Stimulated activated naive CD8-positive, alpha-beta T cell treated with anti-CD3 and anti-CD28 coated beads, Interleukin-15, amount 100 ng/mL, for 72 hours (primary cell): ENCODE results near the gene VEZF1.

Experiments used
- ATAC-seq: fragments of 150-1000 bp; cut with Tn5 transposase; 2 replicates; pipeline ENCODE4 v1.10.0; 2021; ENCODE audit warnings: mild to moderate bottlenecking, moderate library complexity
- DNase-seq, 2 donors: peaks; one replicate each; pipeline ENCODE4 v3.0.0; 2021 to 2022
- H3K27ac Mint-ChIP-seq, 2 donors: one replicate each; pipeline ENCODE4 v1.8.0; 2022; ENCODE audit warnings: mild to moderate bottlenecking in 2 of 2, mixed read lengths in 2 of 2, moderate library complexity in 2 of 2
- H3K27me3 Mint-ChIP-seq: one replicate; pipeline ENCODE4 v1.8.0; 2022; ENCODE audit warnings: mixed read lengths
- H3K4me1 Mint-ChIP-seq: one replicate; pipeline ENCODE4 v1.8.0; 2022; ENCODE audit warnings: mild to moderate bottlenecking, mixed read lengths
- H3K4me3 Mint-ChIP-seq, 2 donors: one replicate each; pipeline ENCODE4 v1.8.0; 2022; ENCODE audit warnings: mild to moderate bottlenecking in 2 of 2, mixed read lengths in 2 of 2, moderate library complexity in 1 of 2
- H3K9me3 Mint-ChIP-seq, 2 donors: one replicate each; pipeline ENCODE4 v1.8.0; 2022; ENCODE audit warnings: mixed read lengths in 2 of 2

Gene VEZF1

GRCh38 chr17:57938061-57938502 lies 50.0 kb downstream of the VEZF1 start:
- H3K27ac Mint-ChIP-seq, result no peak overlapping the region
- DNase-seq (no peak), ATAC-seq (no peak)
- peaks cover 30% of the 10 kb centered on the region for H3K27me3 Mint-ChIP-seq
- H3K4me1 Mint-ChIP-seq, result peaks cover 27% of the 10 kb centered on the region
- no peaks in the 10 kb centered on the region for H3K9me3 Mint-ChIP-seq
- H3K4me3 Mint-ChIP-seq, result no peak overlapping the region

- ATAC-seq, result no peak
- H3K27ac Mint-ChIP-seq, result no peak overlapping the region
- H3K4me3 Mint-ChIP-seq, result no peak overlapping the region
- H3K4me1 Mint-ChIP-seq, result peaks cover 27% of the 10 kb centered on the region
- H3K9me3 Mint-ChIP-seq, result no peaks in the 10 kb centered on the region
- H3K27me3 Mint-ChIP-seq, result peaks cover 30% of the 10 kb centered on the region
- DNase-seq, result no peak
Observed at GRCh38 chr17:57937492-57937891, 50.6 kb downstream of the VEZF1 start.

- no peaks in the 10 kb centered on the region for H3K9me3 Mint-ChIP-seq
- no peak for ATAC-seq
Observed at GRCh38 chr17:57935833-57936807, 51.9 kb downstream of the VEZF1 start.

GRCh38 chr17:57931488-57932137 lies 56.4 kb downstream of the VEZF1 start:
- ATAC-seq (no peak), DNase-seq (no peak)
- no peak overlapping the region for H3K27ac Mint-ChIP-seq
- H3K27me3 Mint-ChIP-seq, result peaks cover 28% of the 10 kb centered on the region
- no peaks in the 10 kb centered on the region for H3K4me1 Mint-ChIP-seq
- H3K9me3 Mint-ChIP-seq, result no peaks in the 10 kb centered on the region
- H3K4me3 Mint-ChIP-seq, result no peak overlapping the region

More at GRCh38 chr17:57935833-57936807, 51.9 kb downstream of the VEZF1 start:
- peaks cover 22% of the 10 kb centered on the region for H3K27me3 Mint-ChIP-seq
- DNase-seq, result no peak
- peaks cover 18% of the 10 kb centered on the region for H3K4me1 Mint-ChIP-seq
- H3K4me3 Mint-ChIP-seq, result no peak overlapping the region
- H3K27ac Mint-ChIP-seq, result peak overlapping the region in 1 of 2 donors; percentile 74

- DNase-seq (no peak), ATAC-seq (no peak)
- H3K27me3 Mint-ChIP-seq, result peaks cover 42% of the 10 kb centered on the region
- H3K9me3 Mint-ChIP-seq, result no peaks in the 10 kb centered on the region
- H3K4me1 Mint-ChIP-seq, result peaks cover 2% of the 10 kb centered on the region
- H3K4me3 Mint-ChIP-seq, result no peak overlapping the region
- H3K27ac Mint-ChIP-seq, result no peak overlapping the region
Observed at GRCh38 chr17:57930239-57930638, 57.8 kb downstream of the VEZF1 start.

- Mint-ChIP-seq H3K27ac (no peak overlapping the region), H3K9me3 (no peaks in the 10 kb centered on the region), H3K4me1 (peaks cover 10% of the 10 kb centered on the region), H3K27me3 (peaks cover 50% of the 10 kb centered on the region), H3K4me3 (no peak overlapping the region)
- no peak for ATAC-seq
- no peak for DNase-seq
Observed at GRCh38 chr17:57929386-57929785, 58.7 kb downstream of the VEZF1 start.

GRCh38 chr17:57928928-57929327 lies 59.1 kb downstream of the VEZF1 start:
- ATAC-seq, result no peak
- H3K27ac Mint-ChIP-seq, result no peak overlapping the region
- H3K4me1 Mint-ChIP-seq, result peaks cover 10% of the 10 kb centered on the region
- H3K4me3 Mint-ChIP-seq, result no peak overlapping the region
- H3K27me3 Mint-ChIP-seq, result peaks cover 53% of the 10 kb centered on the region
- no peaks in the 10 kb centered on the region for H3K9me3 Mint-ChIP-seq
- DNase-seq, result no peak

- ATAC-seq, result no peak
- Mint-ChIP-seq H3K27me3 (peaks cover 56% of the 10 kb centered on the region), H3K4me3 (no peak overlapping the region), H3K4me1 (peaks cover 10% of the 10 kb centered on the region), H3K9me3 (no peaks in the 10 kb centered on the region), H3K27ac (no peak overlapping the region)
- no peak for DNase-seq
Observed at GRCh38 chr17:57927048-57927723, 60.9 kb downstream of the VEZF1 start.

GRCh38 chr17:57926723-57927047 lies 61.4 kb downstream of the VEZF1 start:
- ATAC-seq (no peak), DNase-seq (no peak)
- Mint-ChIP-seq H3K4me1 (peaks cover 10% of the 10 kb centered on the region), H3K27ac (no peak overlapping the region), H3K9me3 (no peaks in the 10 kb centered on the region), H3K27me3 (peaks cover 61% of the 10 kb centered on the region), H3K4me3 (no peak overlapping the region)

- peaks cover 10% of the 10 kb centered on the region for H3K4me1 Mint-ChIP-seq
- no peak overlapping the region for H3K4me3 Mint-ChIP-seq
- H3K9me3 Mint-ChIP-seq, result no peaks in the 10 kb centered on the region
- ATAC-seq (no peak), DNase-seq (no peak)
- H3K27me3 Mint-ChIP-seq, result peaks cover 69% of the 10 kb centered on the region
- H3K27ac Mint-ChIP-seq, result no peak overlapping the region
Observed at GRCh38 chr17:57925361-57925990, 62.6 kb downstream of the VEZF1 start.

- Mint-ChIP-seq H3K27ac (no peak overlapping the region), H3K9me3 (no peaks in the 10 kb centered on the region), H3K27me3 (peaks cover 61% of the 10 kb centered on the region), H3K4me3 (no peak overlapping the region), H3K4me1 (peaks cover 10% of the 10 kb centered on the region)
- ATAC-seq (no peak), DNase-seq (no peak)
Observed at GRCh38 chr17:57924677-57925076, 63.4 kb downstream of the VEZF1 start.
